Muscle of back (tissue), 11 donors: ENCODE results near the gene FAR1. TPM values are rescaled to one million over a fixed set of nuclear protein-coding genes. Genes with fewer than 3 reads are reported as not detected.

Experiments used
- DNase-seq, 3 donors: peaks; one replicate each; pipeline versions ENCODE4 v3.0.0 to v3.0.0-alpha.2; 2013
- polyA plus RNA-seq, 10 donors: library from polyadenylated mRNA; unstranded; fragments of 120-200 nt; gene quantifications; one replicate each; pipeline ENCODE4 v1.2.1, GENCODE V29; 2013; ENCODE audit not compliant: insufficient read length in 10 of 10

The FAR1 gene
- polyA plus RNA-seq, 10 donors, result 37.5 to 62.5 (median 52.2) TPM

DNA sequence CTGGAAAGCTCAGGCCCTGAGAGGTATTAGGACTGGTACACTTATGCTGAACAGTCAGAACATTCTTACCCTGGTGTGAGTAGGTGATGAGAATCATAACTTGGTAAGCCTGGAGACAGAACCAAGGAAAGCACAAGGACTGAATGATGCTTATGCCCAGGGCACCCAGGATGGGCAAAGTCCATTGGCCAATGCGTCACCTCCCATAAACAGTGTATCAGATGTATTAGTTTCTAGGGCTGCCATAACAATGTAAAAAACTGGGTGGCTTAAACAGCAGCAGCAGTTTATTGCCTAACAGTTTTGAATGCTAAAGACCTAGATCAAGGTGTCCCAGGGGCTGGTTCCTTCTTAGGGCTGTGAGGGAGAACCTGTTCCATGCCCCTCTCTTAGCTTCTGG, 107.0 kb downstream of the FAR1 start:
- DNase-seq, result no peak

DNA sequence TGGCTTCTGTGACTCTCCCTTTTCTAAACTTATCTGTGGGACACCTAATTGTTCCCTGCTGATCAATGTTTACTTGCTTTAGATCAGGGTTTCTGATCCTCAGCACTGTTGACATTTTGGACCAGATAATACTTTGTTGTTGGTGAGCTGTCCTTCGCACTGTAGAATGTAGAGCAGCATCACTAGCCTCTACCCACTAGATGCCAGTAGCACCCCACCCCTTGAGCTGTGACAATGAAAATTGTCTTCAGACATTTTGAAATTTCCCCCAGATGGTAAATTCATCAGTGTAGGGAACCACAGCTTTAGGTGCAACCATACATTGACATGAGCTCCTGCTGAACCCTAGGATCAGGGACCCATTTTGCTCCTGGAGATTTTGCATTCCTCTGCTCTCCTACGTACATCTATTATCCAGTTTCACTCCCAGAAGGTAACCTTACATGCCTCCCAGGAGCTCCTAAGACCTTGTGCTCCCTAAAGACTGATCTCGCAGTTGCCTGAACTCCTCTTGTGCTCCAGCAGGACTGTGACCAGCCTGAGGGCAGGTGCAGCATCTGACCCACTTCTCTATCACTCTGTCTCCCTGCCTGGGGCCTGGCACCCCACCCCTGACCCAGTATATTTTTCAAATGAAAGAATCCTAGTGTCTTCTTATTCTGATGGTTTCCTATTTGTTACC, 107.8 kb downstream of the FAR1 start:
- peak in 1 of 3 donors; percentile 27 for DNase-seq

DNA sequence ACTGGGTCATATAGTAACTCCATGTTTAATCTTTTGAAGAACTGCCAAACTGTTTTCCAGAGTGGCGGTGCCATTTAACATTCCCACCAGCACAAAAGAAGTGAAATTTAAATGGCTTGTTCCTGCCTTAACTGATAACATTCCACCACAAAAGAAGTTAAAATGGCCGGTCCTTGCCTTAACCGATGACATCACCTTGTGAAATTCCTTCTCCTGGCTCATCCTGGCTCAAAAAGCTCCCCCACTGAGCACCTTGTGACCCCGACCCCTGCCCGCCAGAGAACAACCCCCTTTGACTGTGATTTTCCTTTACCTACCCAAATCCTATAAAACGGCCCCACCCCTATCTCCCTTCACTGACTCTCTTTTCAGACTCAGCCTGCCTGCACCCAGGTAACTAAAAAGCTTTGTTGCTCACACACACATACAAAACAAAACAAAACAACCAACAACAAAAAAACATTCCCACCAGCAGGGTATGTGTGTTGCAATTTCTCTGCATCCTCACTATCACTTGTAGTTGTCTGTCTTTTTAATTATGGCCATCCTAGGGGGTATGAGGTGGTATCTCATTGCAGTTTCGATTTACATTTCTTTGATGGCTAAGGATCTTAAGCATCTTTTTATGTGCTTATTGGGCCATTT, 109.0 kb downstream of the FAR1 start:
- DNase-seq, result no peak

DNA sequence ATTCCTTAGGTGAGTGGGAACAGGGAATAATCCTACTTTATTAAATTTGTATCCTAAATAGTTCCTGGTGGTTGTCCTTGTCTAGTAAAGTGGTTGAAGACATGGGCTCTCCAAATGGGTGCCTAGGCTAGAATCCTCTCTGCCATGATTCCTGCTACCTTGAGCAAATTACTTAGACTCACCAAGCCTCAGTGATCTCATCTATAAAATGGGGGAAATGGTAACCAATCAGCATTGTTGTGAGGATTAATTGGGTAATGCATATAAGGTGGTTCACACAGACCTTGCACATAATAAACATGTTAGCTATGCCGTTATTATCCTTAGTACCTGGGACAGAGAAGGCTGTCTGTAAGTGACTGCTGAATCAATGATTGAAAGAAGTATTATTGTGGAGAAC, 109.9 kb downstream of the FAR1 start:
- no peak for DNase-seq

DNA sequence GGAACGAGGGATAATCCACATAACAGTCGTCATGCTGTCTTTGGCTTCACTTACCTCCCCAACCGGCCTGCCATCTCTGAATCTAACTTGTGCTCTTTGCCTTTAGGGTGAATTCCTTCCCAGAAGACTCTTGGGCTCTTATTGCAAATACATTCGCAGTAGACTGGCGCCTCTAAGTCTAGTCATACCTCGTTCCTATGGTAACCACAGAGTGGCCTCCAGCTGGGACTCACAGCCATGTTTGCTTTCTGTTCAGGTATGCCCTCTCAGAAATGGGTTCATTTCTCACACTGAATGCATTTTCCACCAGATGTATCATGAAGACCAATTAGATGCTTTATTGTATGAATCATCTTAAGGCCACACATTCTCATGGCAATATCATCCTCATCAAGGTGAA, 112.7 kb downstream of the FAR1 start:
- no peak for DNase-seq

Other genes starting within 250 kb of the FAR1 start
- gene BTBD10, start 205.4 kb upstream of the FAR1 start, polyA plus RNA-seq, result 10 to 100 TPM; 21.3 to 28.3 (median 26.1) TPM
- not detected for gene PTH, start 172.7 kb upstream of the FAR1 start, polyA plus RNA-seq